GM18858 (cell line): ENCODE measurements around the gene OR2V1.
"Not testable (repeated sequence)": the region's sequence is repeated elsewhere in the genome, so short reads cannot be mapped to it uniquely, and the experiment has no call there.

Experiments used
- ATAC-seq: cut with Tn5 transposase; IDR thresholded peaks from one replicate; pipeline ENCODE4 v1.9.1; 2021; ENCODE audit not compliant: unreplicated experiment

OR2V1 gene

GRCh38 chr5:181104606-181105390 lies 26.2 kb downstream of the OR2V1 start:
- not testable (repeated sequence) for ATAC-seq

GRCh38 chr5:181104259-181104568 lies 26.8 kb downstream of the OR2V1 start:
- not testable (repeated sequence) for ATAC-seq

- not testable (repeated sequence) for ATAC-seq
Measured at GRCh38 chr5:181101930-181102674, 28.9 kb downstream of the OR2V1 start.

GRCh38 chr5:181101030-181101641 lies 29.8 kb downstream of the OR2V1 start:
- not testable (repeated sequence) for ATAC-seq

- no peak for ATAC-seq
Measured at GRCh38 chr5:181100121-181100875, 30.7 kb downstream of the OR2V1 start.

- no peak for ATAC-seq
Measured at GRCh38 chr5:181099602-181100086, 31.3 kb downstream of the OR2V1 start.

- ATAC-seq, result no peak
Measured at GRCh38 chr5:181098762-181099601, 32.0 kb downstream of the OR2V1 start.

- ATAC-seq, result not testable (repeated sequence)
Measured at GRCh38 chr5:181097759-181098491, 33.0 kb downstream of the OR2V1 start.

GRCh38 chr5:181097383-181097753 lies 33.6 kb downstream of the OR2V1 start:
- not testable (repeated sequence) for ATAC-seq

GRCh38 chr5:181096721-181097382 lies 34.1 kb downstream of the OR2V1 start:
- ATAC-seq, result not testable (repeated sequence)

- ATAC-seq, result not testable (repeated sequence)
Measured at GRCh38 chr5:181095162-181095561, 35.8 kb downstream of the OR2V1 start.

- ATAC-seq, result no peak
Measured at GRCh38 chr5:181092428-181092827, 38.5 kb downstream of the OR2V1 start.

- no peak for ATAC-seq
Measured at GRCh38 chr5:181088289-181088688, 42.7 kb downstream of the OR2V1 start.

- no peak for ATAC-seq
Measured at GRCh38 chr5:181087309-181087708, 43.7 kb downstream of the OR2V1 start.

- no peak for ATAC-seq
Measured at GRCh38 chr5:181086884-181087205, 44.1 kb downstream of the OR2V1 start.

- ATAC-seq, result no peak
Measured at GRCh38 chr5:181086026-181086883, 44.7 kb downstream of the OR2V1 start.

- no peak for ATAC-seq
Measured at GRCh38 chr5:181084621-181085195, 46.3 kb downstream of the OR2V1 start.

GRCh38 chr5:181081989-181082388 lies 49.0 kb downstream of the OR2V1 start:
- no peak for ATAC-seq
